Measurements from ENCODE around the gene KMT2C. TPM values are rescaled to one million over a fixed set of nuclear protein-coding genes. Genes with fewer than 3 reads are reported as not detected.
"Not testable (repeated sequence)": the region's sequence is repeated elsewhere in the genome, so short reads cannot be mapped to it uniquely, and the experiment has no call there.

Gene KMT2C
- total RNA-seq, 5 donors from 2014 or later (not counting 1 experiment from before 2014, with no cell fraction given): 90.8 to 134 (median 116) TPM

DNA sequence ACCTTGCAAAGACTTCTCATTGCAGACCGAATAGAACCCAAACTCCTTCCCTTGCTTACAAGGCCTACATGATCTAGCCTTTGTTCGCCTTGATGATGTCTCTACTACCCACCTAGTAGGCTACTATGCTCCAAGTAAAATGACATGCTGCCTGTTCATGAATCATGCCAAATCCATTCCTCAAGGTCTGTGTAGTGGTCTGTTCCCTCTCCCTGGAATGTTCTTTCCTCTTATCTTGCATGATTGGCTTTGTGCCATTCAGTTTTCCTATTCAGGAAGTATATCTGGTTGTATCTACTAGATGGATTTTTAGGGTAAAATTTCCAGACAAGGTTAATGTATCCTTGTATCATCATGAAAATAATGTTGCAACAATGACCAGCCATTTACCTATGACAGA is 165.4 kb downstream of the KMT2C start:
- H3K36me3 Mint-ChIP-seq: peaks cover 36% of the 10 kb centered on the region
- CTCF ChIA-PET, H3K27me3 Mint-ChIP-seq: not testable (repeated sequence)

DNA sequence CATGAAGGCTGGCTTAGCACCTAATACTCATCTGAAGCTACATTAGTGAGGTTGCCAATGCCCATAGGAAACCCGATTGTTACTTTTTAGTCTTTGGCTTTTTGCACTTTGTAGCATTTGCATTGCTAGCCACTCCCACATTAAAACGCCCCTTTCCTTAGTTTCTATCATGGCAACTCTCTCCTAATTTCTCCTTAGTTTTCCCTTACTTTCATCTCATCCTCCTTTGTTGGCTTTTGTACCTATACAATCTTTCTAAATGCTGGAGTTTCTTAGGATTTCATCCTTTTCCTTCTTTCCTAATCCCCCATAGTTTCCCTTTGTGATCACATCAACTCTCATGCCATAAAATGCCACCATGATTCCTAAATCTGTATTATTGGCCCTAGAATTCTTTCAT is 168.9 kb downstream of the KMT2C start:
- H3K36me3 ChIP-seq (ENCODE audit: control insufficient read depth in 2 of 2, extremely low read depth in 1 of 2, insufficient read depth in 1 of 2, low read length in 1 of 2); POLR2A ChIA-PET; H3K4me3 ChIP-seq (ENCODE audit: control insufficient read depth in 1 of 2, extremely low read depth in 1 of 2, low read length in 1 of 2); H3K27ac ChIP-seq (ENCODE audit: low read length); CTCF ChIA-PET; H3K4me1 ChIP-seq (ENCODE audit: control insufficient read depth in 1 of 2, extremely low read depth in 1 of 2, insufficient read depth in 2 of 2, low read length in 2 of 2); H3K27me3 Mint-ChIP-seq; H3K9me3 Mint-ChIP-seq; H3K9me3 ChIP-seq; H3K27ac Mint-ChIP-seq; DNase-seq; H3K27me3 ChIP-seq (replicated peaks in 1 of 2; ENCODE audit: control insufficient read depth in 2 of 2, extremely low read depth in 1 of 2, insufficient read depth in 2 of 2, low read length in 1 of 2); ATAC-seq (replicated peaks in 1 of 4); H3K4me3 Mint-ChIP-seq: not testable (repeated sequence)
- 100% methylated on average over 1 of the region's 2 CpGs for WGBS (ENCODE audit: insufficient coverage)
- peaks cover 43% of the 10 kb centered on the region for H3K36me3 Mint-ChIP-seq
- peaks cover 8 to 13% (median 12%) of the 10 kb centered on the region in 3 donors for H3K4me1 Mint-ChIP-seq

More for the DNA sequence above, 165.4 kb downstream of the KMT2C start:
- H3K36me3 ChIP-seq (ENCODE audit: control insufficient read depth in 2 of 2, extremely low read depth in 1 of 2, insufficient read depth in 1 of 2, low read length in 1 of 2); H3K27me3 ChIP-seq (replicated peaks in 1 of 2; ENCODE audit: control insufficient read depth in 2 of 2, extremely low read depth in 1 of 2, insufficient read depth in 2 of 2, low read length in 1 of 2); ATAC-seq (replicated peaks in 1 of 4); H3K4me1 Mint-ChIP-seq; H3K27ac Mint-ChIP-seq; POLR2A ChIA-PET; DNase-seq; H3K4me1 ChIP-seq (ENCODE audit: control insufficient read depth in 1 of 2, extremely low read depth in 1 of 2, insufficient read depth in 2 of 2, low read length in 2 of 2); H3K9me3 ChIP-seq; H3K27ac ChIP-seq (ENCODE audit: low read length); H3K4me3 ChIP-seq (ENCODE audit: control insufficient read depth in 1 of 2, extremely low read depth in 1 of 2, low read length in 1 of 2); H3K4me3 Mint-ChIP-seq; H3K9me3 Mint-ChIP-seq: not testable (repeated sequence)
- no CpG with 5 or more reads among the region's 2 CpGs for WGBS (ENCODE audit: insufficient coverage)

GRCh38 chr7:152264915-152265314 is 170.9 kb downstream of the KMT2C start:
- H3K27me3 Mint-ChIP-seq; ATAC-seq (replicated peaks in 1 of 4); H3K4me3 ChIP-seq (ENCODE audit: control insufficient read depth in 1 of 2, extremely low read depth in 1 of 2, low read length in 1 of 2); POLR2A ChIA-PET; H3K9me3 ChIP-seq; H3K4me1 ChIP-seq (ENCODE audit: control insufficient read depth in 1 of 2, extremely low read depth in 1 of 2, insufficient read depth in 2 of 2, low read length in 2 of 2); H3K36me3 ChIP-seq (ENCODE audit: control insufficient read depth in 2 of 2, extremely low read depth in 1 of 2, insufficient read depth in 1 of 2, low read length in 1 of 2); H3K4me3 Mint-ChIP-seq; H3K27ac Mint-ChIP-seq; H3K9me3 Mint-ChIP-seq; H3K27me3 ChIP-seq (replicated peaks in 1 of 2; ENCODE audit: control insufficient read depth in 2 of 2, extremely low read depth in 1 of 2, insufficient read depth in 2 of 2, low read length in 1 of 2); H3K27ac ChIP-seq (ENCODE audit: low read length); DNase-seq: not testable (repeated sequence)
- CTCF ChIA-PET: interaction anchor here in 1 of 2 donors (0.6 kb wide), 1 partner anchor 507 kb away, joined by 3 read pairs; no protein-coding TSS in a partner anchor
- H3K4me1 Mint-ChIP-seq: peaks cover 6 to 13% (median 10%) of the 10 kb centered on the region in 3 donors
- H3K36me3 Mint-ChIP-seq: peaks cover 39% of the 10 kb centered on the region
- 61% methylated on average over 2 of the region's 5 CpGs for WGBS (ENCODE audit: insufficient coverage)

DNA sequence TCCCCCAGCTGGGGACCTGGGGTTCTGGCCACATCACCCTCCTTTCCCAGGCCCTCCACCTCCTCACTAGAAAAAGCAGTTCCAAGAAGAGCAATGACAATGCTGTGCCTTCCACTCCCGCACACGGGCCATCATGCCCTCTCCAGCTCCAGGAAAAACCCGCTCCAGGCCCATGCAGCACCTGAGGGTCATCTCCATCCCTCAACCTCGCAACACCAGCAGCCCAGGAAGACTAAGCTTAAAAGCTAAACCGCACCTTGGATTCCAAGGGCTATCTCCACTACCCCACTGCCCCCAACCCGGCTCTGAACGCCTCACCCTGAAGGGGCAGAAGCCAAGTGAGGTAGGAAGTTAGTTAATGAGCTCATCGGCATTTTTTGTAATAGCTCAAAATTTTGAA is 173.7 kb downstream of the KMT2C start:
- Mint-ChIP-seq H3K36me3 (peaks cover 47% of the 10 kb centered on the region), H3K4me1 (peaks cover 10 to 17% (median 15%) of the 10 kb centered on the region in 3 donors)
- ATAC-seq (replicated peaks in 1 of 4); H3K9me3 ChIP-seq; H3K4me1 ChIP-seq (ENCODE audit: control insufficient read depth in 1 of 2, extremely low read depth in 1 of 2, insufficient read depth in 2 of 2, low read length in 2 of 2); CTCF ChIA-PET; H3K4me3 ChIP-seq (ENCODE audit: control insufficient read depth in 1 of 2, extremely low read depth in 1 of 2, low read length in 1 of 2); H3K27ac Mint-ChIP-seq; H3K36me3 ChIP-seq (ENCODE audit: control insufficient read depth in 2 of 2, extremely low read depth in 1 of 2, insufficient read depth in 1 of 2, low read length in 1 of 2); POLR2A ChIA-PET; H3K27me3 Mint-ChIP-seq; H3K27ac ChIP-seq (ENCODE audit: low read length); H3K4me3 Mint-ChIP-seq; DNase-seq; H3K9me3 Mint-ChIP-seq; H3K27me3 ChIP-seq (replicated peaks in 1 of 2; ENCODE audit: control insufficient read depth in 2 of 2, extremely low read depth in 1 of 2, insufficient read depth in 2 of 2, low read length in 1 of 2): not testable (repeated sequence)
- no CpG with 5 or more reads among the region's 8 CpGs for WGBS (ENCODE audit: insufficient coverage)

GRCh38 chr7:152259645-152260044 is 176.2 kb downstream of the KMT2C start:
- Mint-ChIP-seq H3K4me1 (peaks cover 19 to 35% (median 22%) of the 10 kb centered on the region in 3 donors), H3K36me3 (peaks cover 58% of the 10 kb centered on the region)
- ATAC-seq (replicated peaks in 1 of 4); H3K4me3 ChIP-seq (ENCODE audit: control insufficient read depth in 1 of 2, extremely low read depth in 1 of 2, low read length in 1 of 2); CTCF ChIA-PET; H3K27me3 Mint-ChIP-seq; POLR2A ChIA-PET; H3K9me3 ChIP-seq; H3K27me3 ChIP-seq (replicated peaks in 1 of 2; ENCODE audit: control insufficient read depth in 2 of 2, extremely low read depth in 1 of 2, insufficient read depth in 2 of 2, low read length in 1 of 2); H3K27ac ChIP-seq (ENCODE audit: low read length); H3K9me3 Mint-ChIP-seq; H3K4me1 ChIP-seq (ENCODE audit: control insufficient read depth in 1 of 2, extremely low read depth in 1 of 2, insufficient read depth in 2 of 2, low read length in 2 of 2); H3K4me3 Mint-ChIP-seq; DNase-seq; H3K27ac Mint-ChIP-seq; H3K36me3 ChIP-seq (ENCODE audit: control insufficient read depth in 2 of 2, extremely low read depth in 1 of 2, insufficient read depth in 1 of 2, low read length in 1 of 2): not testable (repeated sequence)

DNA sequence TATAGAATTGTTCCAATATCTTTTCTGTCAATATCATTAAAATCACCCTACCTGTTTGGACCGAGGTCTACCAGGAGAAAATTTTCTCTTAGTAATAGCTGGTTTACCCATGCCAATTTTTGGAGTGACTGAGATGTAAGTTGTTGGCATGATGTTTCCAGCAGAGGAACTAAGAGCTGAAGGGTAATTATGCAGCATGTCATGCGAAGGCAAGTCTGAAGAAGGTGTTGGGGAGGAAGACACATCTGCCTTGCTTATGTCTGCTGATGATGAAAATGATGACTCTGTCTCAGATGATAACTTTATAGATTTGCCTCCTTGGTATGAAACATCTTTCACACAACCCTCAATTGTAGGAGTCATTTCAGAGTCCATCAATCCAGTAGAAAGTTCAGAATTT is 188.0 kb downstream of the KMT2C start:
- POLR2A ChIA-PET; H3K27ac ChIP-seq (ENCODE audit: low read length); H3K4me1 ChIP-seq (ENCODE audit: control insufficient read depth in 1 of 2, extremely low read depth in 1 of 2, insufficient read depth in 2 of 2, low read length in 2 of 2); H3K27ac Mint-ChIP-seq; H3K4me1 Mint-ChIP-seq; H3K9me3 ChIP-seq; H3K27me3 Mint-ChIP-seq; H3K27me3 ChIP-seq (replicated peaks in 1 of 2; ENCODE audit: control insufficient read depth in 2 of 2, extremely low read depth in 1 of 2, insufficient read depth in 2 of 2, low read length in 1 of 2); DNase-seq; ATAC-seq (replicated peaks in 1 of 4); H3K4me3 ChIP-seq (ENCODE audit: control insufficient read depth in 1 of 2, extremely low read depth in 1 of 2, low read length in 1 of 2); H3K9me3 Mint-ChIP-seq; CTCF ChIA-PET; H3K4me3 Mint-ChIP-seq: not testable (repeated sequence)
- no CpG with 5 or more reads among the region's 2 CpGs for WGBS (ENCODE audit: insufficient coverage)
- peaks cover 60% of the 10 kb centered on the region for H3K36me3 Mint-ChIP-seq
- peaks cover 3 to 18% of the 10 kb centered on the region in 2 donors for H3K36me3 ChIP-seq (ENCODE audit: control insufficient read depth in 2 of 2, extremely low read depth in 1 of 2, insufficient read depth in 1 of 2, low read length in 1 of 2)

- H3K36me3 ChIP-seq (ENCODE audit: control insufficient read depth in 2 of 2, extremely low read depth in 1 of 2, insufficient read depth in 1 of 2, low read length in 1 of 2); ATAC-seq (replicated peaks in 1 of 4); H3K9me3 ChIP-seq; DNase-seq; H3K27ac ChIP-seq (ENCODE audit: low read length); H3K4me3 ChIP-seq (ENCODE audit: control insufficient read depth in 1 of 2, extremely low read depth in 1 of 2, low read length in 1 of 2); H3K9me3 Mint-ChIP-seq; H3K27me3 Mint-ChIP-seq; H3K4me3 Mint-ChIP-seq; POLR2A ChIA-PET; H3K27ac Mint-ChIP-seq; H3K4me1 ChIP-seq (ENCODE audit: control insufficient read depth in 1 of 2, extremely low read depth in 1 of 2, insufficient read depth in 2 of 2, low read length in 2 of 2); H3K27me3 ChIP-seq (replicated peaks in 1 of 2; ENCODE audit: control insufficient read depth in 2 of 2, extremely low read depth in 1 of 2, insufficient read depth in 2 of 2, low read length in 1 of 2): not testable (repeated sequence)
- peaks cover 5 to 19% (median 18%) of the 10 kb centered on the region in 3 donors for H3K4me1 Mint-ChIP-seq
- CTCF ChIA-PET: interaction anchor here in 1 of 2 donors (0.6 kb wide), 1 partner anchor 42 kb away, joined by 3 read pairs; no protein-coding TSS in a partner anchor
- WGBS (ENCODE audit: insufficient coverage): no CpG with 5 or more reads among the region's 2 CpGs
- peaks cover 54% of the 10 kb centered on the region for H3K36me3 Mint-ChIP-seq
Measured at GRCh38 chr7:152245417-152245816, 190.4 kb downstream of the KMT2C start.

Data from T-cell (primary cell).